ENCODE data around the gene RXRG. TPM values are rescaled to one million over a fixed set of nuclear protein-coding genes. Genes with fewer than 3 reads are reported as not detected.

RXRG gene
- polyA plus RNA-seq, 3 donors: 3.5 to 12.3 (median 4.4) TPM

DNA sequence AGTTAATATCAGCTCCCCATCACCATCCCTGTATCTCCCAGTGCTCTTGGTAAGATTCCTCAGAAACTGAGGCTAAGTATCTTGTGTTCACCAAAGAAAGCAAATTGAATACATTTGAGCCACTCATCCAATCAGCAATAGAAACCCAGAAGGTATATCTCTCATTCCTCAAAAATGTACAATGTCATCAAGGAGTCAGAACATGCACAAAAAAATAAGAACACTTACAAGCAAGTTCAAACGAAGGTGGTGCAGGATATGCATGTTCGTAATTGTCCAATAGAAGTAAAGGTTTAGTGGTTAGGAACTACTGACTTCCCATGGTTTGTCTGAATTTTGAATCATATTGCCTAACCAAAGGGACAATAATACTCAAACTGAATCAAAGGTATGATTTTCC, 24.3 kb downstream of the RXRG start:
- WGBS, 3 donors: 68 to 76% (median 73%) methylated on average over 2 of the region's 2 CpGs
- no peak overlapping the region for H3K27ac ChIP-seq (ENCODE audit: low read depth, low read length)

DNA sequence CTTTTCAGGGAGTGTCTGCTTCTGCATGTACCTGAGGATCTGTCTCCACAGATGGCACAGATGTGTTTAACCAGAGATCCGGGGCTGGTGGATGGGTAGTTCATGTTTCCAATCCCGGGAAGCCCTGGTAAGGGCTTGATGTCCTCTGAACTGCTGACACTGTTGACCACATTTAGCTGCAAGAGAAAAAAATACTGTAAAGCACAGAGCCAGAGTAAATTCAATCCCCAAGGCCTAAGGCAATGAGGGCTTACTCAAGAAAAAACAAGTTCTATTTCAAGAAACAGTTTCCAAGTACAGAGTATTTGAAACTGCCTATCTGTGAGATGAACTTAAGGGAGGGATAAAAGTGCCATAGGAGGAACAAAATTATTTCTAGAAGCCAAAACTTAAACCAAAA, 25.1 kb downstream of the RXRG start:
- no peak overlapping the region for H3K27ac ChIP-seq (ENCODE audit: low read depth, low read length)
- WGBS, 3 donors: 70 to 79% (median 77%) methylated on average over 2 of the region's 2 CpGs

DNA sequence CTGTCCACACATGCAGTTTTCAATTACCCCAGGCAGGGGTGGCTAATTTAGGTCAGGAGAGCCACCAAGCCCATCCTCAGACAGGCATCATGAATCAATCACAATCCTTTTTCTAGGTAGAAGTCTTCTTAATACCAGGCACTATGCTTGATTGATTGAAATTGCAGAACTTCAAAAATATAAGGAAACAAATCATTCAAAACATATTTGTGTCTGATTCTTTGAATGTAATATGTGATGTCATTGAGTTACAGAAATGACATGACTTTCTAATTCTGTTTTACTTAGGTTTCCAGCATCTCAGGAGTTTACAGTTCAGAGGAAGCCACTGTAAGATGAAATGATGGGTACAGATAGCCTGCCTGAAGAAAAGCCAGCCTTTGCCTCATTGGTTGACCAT, 26.7 kb downstream of the RXRG start:
- H3K27ac ChIP-seq (ENCODE audit: low read depth, low read length): no peak overlapping the region

- H3K27ac ChIP-seq (ENCODE audit: low read depth, low read length): no peak overlapping the region
- WGBS, 3 donors: 73 to 93% (median 91%) methylated on average over 11 of the region's 11 CpGs
These were observed 28.1 kb downstream of the RXRG start for GRCh38 chr1:165416876-165417275.

- no peak overlapping the region for H3K27ac ChIP-seq (ENCODE audit: low read depth, low read length)
- WGBS, 3 donors: 79 to 88% (median 88%) methylated on average over 1 of the region's 1 CpG
These were observed 29.9 kb downstream of the RXRG start for GRCh38 chr1:165415068-165415467.

DNA sequence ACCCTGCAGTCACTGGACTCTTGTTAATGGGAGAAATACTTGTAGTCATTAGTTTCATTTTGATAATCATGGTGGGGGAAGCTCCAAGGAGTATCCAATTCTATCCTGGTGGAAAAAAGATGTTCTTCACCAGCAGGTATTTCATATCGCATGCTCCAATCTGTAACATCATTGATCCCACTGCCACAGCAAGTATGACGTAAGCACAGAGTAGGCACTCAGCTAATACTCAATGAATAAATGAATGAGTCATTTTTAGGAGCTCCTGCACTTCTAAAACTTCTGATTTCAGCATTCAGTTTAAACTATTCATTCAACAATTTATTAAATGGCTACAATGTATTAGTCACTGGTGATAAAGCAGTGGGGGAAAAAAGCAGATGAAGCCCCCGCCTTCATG, 30.3 kb downstream of the RXRG start:
- WGBS, 3 donors: 86 to 95% (median 92%) methylated on average over 3 of the region's 3 CpGs

GRCh38 chr1:165411396-165411795, 33.5 kb downstream of the RXRG start:
- WGBS, 3 donors: 27 to 77% (median 56%) methylated on average over 2 of the region's 2 CpGs

More for the DNA sequence above, 30.3 kb downstream of the RXRG start:
- H3K27ac ChIP-seq (ENCODE audit: low read depth, low read length): no peak overlapping the region

GRCh38 chr1:165409657-165410358, 35.1 kb downstream of the RXRG start:
- no peak overlapping the region for H3K27ac ChIP-seq (ENCODE audit: low read depth, low read length)
- 68 to 78% (median 74%) methylated on average over 4 of the region's 4 CpGs for WGBS, 3 donors

More at GRCh38 chr1:165411396-165411795, 33.5 kb downstream of the RXRG start:
- H3K27ac ChIP-seq (ENCODE audit: low read depth, low read length): no peak overlapping the region

GRCh38 chr1:165408518-165408917, 36.4 kb downstream of the RXRG start:
- WGBS, 3 donors: 44 to 50% (median 46%) methylated on average over 6 of the region's 6 CpGs
- no peak overlapping the region for H3K27ac ChIP-seq (ENCODE audit: low read depth, low read length)

GRCh38 chr1:165407398-165407797, 37.5 kb downstream of the RXRG start:
- 74 to 91% (median 86%) methylated on average over 4 of the region's 4 CpGs for WGBS, 3 donors
- H3K27ac ChIP-seq (ENCODE audit: low read depth, low read length): no peak overlapping the region

- no peak overlapping the region for H3K27ac ChIP-seq (ENCODE audit: low read depth, low read length)
- WGBS, 3 donors: 37 to 41% (median 39%) methylated on average over 3 of the region's 3 CpGs
These were observed 41.0 kb downstream of the RXRG start for GRCh38 chr1:165403835-165404482.

GRCh38 chr1:165402517-165403111, 42.3 kb downstream of the RXRG start:
- WGBS, 3 donors: 80 to 92% (median 85%) methylated on average over 4 of the region's 4 CpGs
- no peak overlapping the region for H3K27ac ChIP-seq (ENCODE audit: low read depth, low read length)

DNA sequence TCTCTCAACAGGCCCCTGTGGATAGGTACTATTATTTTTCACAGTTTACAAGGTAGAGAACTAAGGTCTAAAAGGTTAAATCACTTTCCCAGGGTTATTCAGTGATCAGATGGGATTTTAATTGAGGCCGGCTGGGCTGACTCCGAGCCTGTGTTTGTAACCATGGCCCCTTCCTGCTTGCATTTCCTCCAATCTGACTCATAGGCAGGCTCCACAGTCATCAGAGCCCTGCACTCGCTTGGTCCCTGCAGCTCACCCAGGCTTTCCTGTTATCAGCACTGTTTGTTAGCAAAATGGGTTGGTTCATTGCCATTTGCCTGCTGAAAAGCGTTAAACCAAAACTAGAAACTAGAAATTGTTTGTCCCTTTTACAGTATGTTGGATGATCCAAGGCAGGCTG, 47.0 kb downstream of the RXRG start:
- 16 to 46% (median 19%) methylated on average over 4 of the region's 4 CpGs for WGBS, 3 donors
- H3K27ac ChIP-seq (ENCODE audit: low read depth, low read length): no peak overlapping the region

- 88 to 95% (median 91%) methylated on average over 4 of the region's 4 CpGs for WGBS, 3 donors
- no peak overlapping the region for H3K27ac ChIP-seq (ENCODE audit: low read depth, low read length)
These were observed 49.0 kb downstream of the RXRG start for GRCh38 chr1:165395901-165396300.

GRCh38 chr1:165395478-165395877, 49.4 kb downstream of the RXRG start:
- no peak overlapping the region for H3K27ac ChIP-seq (ENCODE audit: low read depth, low read length)

GRCh38 chr1:165392634-165393571, 52.0 kb downstream of the RXRG start:
- H3K27ac ChIP-seq (ENCODE audit: low read depth, low read length): no peak overlapping the region
- WGBS, 3 donors: 13 to 15% (median 14%) methylated on average over 19 of the region's 19 CpGs

- 66 to 76% (median 72%) methylated on average over 2 of the region's 2 CpGs for WGBS, 3 donors
- no peak overlapping the region for H3K27ac ChIP-seq (ENCODE audit: low read depth, low read length)
These were observed 55.3 kb downstream of the RXRG start for GRCh38 chr1:165389609-165390008.

DNA sequence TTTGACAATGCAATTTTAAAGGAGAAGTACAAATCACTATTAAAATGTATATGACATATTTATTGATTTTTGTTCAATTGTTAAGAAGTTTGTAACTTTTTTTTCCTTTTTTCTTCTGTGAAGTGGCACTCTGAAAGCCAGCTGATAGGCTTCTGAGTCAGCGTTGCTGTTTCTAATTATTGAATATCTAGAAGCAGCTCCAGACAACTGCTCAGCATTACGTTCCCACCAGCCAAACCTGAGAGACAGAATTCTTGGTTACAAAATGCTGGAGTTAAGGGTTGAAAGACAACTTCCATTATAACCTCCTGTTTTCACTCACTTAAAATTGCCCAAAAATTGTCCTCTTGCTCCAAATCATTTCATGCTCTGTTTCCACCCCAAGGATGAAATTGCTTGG, 57.0 kb downstream of the RXRG start:
- no peak overlapping the region for H3K27ac ChIP-seq (ENCODE audit: low read depth, low read length)
- 55 to 63% (median 57%) methylated on average over 2 of the region's 2 CpGs for WGBS, 3 donors

GRCh38 chr1:165387505-165387904, 57.4 kb downstream of the RXRG start:
- 64 to 77% (median 73%) methylated on average over 2 of the region's 2 CpGs for WGBS, 3 donors

More at GRCh38 chr1:165387505-165387904, 57.4 kb downstream of the RXRG start:
- H3K27ac ChIP-seq (ENCODE audit: low read depth, low read length): no peak overlapping the region

Data from adipose tissue (tissue), 3 donors.